ENCODE results near the gene TSHZ2.

The TSHZ2 gene

DNA sequence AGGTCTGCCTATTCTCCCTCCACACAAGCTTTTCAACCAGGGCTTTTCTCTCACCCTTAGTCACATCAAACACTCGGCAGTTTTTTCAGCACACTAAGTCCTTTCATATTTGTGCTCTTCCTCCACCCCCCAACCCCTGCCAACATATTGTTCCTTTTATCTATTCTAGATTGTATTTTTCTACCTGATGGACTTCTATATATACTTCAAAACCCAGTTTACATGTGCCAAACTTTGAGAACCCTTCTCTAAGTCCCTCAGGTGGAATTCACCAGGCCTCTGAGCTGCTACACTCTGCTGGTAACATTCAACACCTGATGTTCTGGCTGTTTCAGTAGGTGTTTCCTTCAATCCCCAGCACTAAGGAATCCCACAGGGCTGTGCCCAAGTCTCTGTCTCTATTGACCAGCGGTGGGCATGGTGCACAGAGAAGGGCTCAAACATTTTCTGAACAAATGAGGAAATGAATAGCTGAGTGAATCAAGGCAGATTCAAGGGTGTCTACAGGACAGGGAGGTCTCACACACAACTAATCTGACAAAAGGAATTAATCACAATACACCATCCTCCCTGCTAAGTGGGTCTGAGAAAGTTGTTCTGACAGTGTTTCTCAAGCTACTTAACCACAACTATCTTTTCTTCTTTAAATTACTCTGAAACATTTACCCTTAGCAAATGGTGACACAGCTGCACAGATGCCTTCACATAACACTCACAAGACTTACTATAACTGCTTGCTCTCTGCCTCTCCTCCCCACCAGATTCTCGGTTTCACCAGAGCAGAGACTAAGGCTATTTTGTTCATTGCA is 166.5 kb downstream of the TSHZ2 start:
- Mint-ChIP-seq H3K27me3 (peaks cover 8% of the 10 kb centered on the region), H3K4me3 (no peak overlapping the region), H3K27ac (no peak overlapping the region), H3K36me3 (ENCODE audit: low read depth) (no peaks in the 10 kb centered on the region), H3K9me3 (peaks cover 4% of the 10 kb centered on the region), H3K4me1 (ENCODE audit: low read depth) (peaks cover 3% of the 10 kb centered on the region)

GRCh38 chr20:53141201-53142050 is 169.3 kb downstream of the TSHZ2 start:
- Mint-ChIP-seq H3K4me1 (ENCODE audit: low read depth) (peaks cover 15% of the 10 kb centered on the region), H3K4me3 (no peak overlapping the region), H3K27ac (peak overlapping the region; percentile 45), H3K9me3 (peaks cover 4% of the 10 kb centered on the region), H3K27me3 (peaks cover 4% of the 10 kb centered on the region), H3K36me3 (ENCODE audit: low read depth) (no peaks in the 10 kb centered on the region)

GRCh38 chr20:53142225-53143127 is 170.3 kb downstream of the TSHZ2 start:
- peak overlapping the region; percentile 45 for H3K27ac Mint-ChIP-seq
- peaks cover 4% of the 10 kb centered on the region for H3K9me3 Mint-ChIP-seq
- no peak overlapping the region for H3K4me3 Mint-ChIP-seq
- H3K36me3 Mint-ChIP-seq (ENCODE audit: low read depth), result no peaks in the 10 kb centered on the region
- peaks cover 24% of the 10 kb centered on the region for H3K4me1 Mint-ChIP-seq (ENCODE audit: low read depth)
- peaks cover 4% of the 10 kb centered on the region for H3K27me3 Mint-ChIP-seq

DNA sequence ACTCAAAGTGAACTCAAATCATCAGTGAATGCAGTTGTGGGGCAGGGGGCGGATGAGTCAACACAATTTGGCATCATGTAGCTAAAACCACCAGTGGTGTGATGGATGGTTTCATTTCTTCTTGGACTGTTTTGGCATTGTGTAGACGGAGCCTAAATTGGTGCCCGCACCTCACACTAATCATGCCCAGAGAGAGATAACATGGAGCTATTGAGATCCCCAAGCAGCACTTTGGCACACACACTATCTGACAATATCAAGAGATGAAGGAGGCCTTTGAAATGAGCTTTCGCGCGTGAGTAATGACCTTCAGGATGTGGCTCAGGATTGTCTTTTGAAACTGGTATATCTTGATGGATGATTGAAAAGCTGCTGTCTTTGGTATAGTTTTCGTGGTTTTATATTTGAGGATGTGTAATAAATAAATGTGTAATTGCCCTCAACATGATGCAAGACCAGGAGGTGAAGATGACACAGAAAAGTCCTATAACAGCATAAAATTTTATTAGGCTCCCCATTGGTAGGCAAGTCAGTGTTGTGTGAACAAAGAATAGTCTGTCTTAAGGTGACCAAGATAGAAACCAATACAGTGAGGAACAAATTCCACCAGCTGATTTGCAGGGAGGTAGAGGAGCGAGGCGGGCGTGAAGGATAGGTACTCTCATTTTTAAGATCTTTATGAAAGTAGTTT is 174.2 kb downstream of the TSHZ2 start:
- H3K36me3 Mint-ChIP-seq (ENCODE audit: low read depth), result no peaks in the 10 kb centered on the region
- peak overlapping the region; percentile 93 for H3K27ac Mint-ChIP-seq
- H3K27me3 Mint-ChIP-seq, result peaks cover 13% of the 10 kb centered on the region
- H3K4me3 Mint-ChIP-seq, result peak overlapping the region; percentile 58
- peaks cover 4% of the 10 kb centered on the region for H3K9me3 Mint-ChIP-seq
- peaks cover 42% of the 10 kb centered on the region for H3K4me1 Mint-ChIP-seq (ENCODE audit: low read depth)

GRCh38 chr20:53148771-53149147 is 176.6 kb downstream of the TSHZ2 start:
- no peak overlapping the region for H3K27ac Mint-ChIP-seq
- H3K4me3 Mint-ChIP-seq, result no peak overlapping the region
- H3K4me1 Mint-ChIP-seq (ENCODE audit: low read depth), result peaks cover 39% of the 10 kb centered on the region
- no peaks in the 10 kb centered on the region for H3K36me3 Mint-ChIP-seq (ENCODE audit: low read depth)
- no peaks in the 10 kb centered on the region for H3K9me3 Mint-ChIP-seq
- H3K27me3 Mint-ChIP-seq, result peaks cover 13% of the 10 kb centered on the region

DNA sequence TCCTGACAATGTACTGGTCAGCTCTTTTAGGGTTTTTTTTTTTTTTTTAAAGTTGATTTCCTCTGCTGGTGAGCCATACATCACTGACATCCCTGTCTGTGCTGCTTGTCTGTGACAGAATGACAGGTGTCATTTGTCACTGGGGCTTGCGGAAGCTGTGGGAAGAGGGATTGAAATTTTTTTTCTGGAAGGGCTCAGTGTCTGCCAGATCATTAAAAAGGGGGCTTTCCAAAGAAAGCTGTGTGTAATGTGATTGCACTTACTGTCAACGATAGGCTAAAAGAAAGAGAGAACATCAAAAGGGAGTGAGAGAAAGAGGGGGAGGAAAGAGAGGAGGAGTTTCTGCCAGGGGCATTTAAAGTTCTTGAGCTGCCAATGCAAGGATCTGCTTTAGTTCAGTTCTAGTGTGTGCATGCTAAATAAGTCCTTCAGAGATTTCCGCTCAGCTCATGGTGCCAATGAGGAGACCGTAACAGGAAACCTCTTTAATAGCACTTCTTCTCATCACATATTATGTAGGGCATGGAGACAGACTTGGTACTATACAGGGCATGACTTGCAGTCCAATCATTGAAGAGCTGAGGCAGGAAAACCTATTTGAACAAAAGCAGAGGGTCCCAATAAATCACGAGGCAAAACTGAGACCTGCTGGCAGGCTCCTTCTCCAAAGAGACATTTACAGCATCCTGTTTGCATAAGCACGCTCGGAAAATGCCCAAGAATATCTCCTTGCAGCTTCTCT is 177.2 kb downstream of the TSHZ2 start:
- Mint-ChIP-seq H3K4me3 (no peak overlapping the region), H3K36me3 (ENCODE audit: low read depth) (no peaks in the 10 kb centered on the region), H3K9me3 (no peaks in the 10 kb centered on the region), H3K27me3 (peaks cover 13% of the 10 kb centered on the region), H3K27ac (no peak overlapping the region), H3K4me1 (ENCODE audit: low read depth) (peaks cover 40% of the 10 kb centered on the region)

- H3K36me3 Mint-ChIP-seq (ENCODE audit: low read depth), result no peaks in the 10 kb centered on the region
- peaks cover 45% of the 10 kb centered on the region for H3K4me1 Mint-ChIP-seq (ENCODE audit: low read depth)
- no peak overlapping the region for H3K4me3 Mint-ChIP-seq
- peaks cover 13% of the 10 kb centered on the region for H3K27me3 Mint-ChIP-seq
- no peak overlapping the region for H3K27ac Mint-ChIP-seq
- no peaks in the 10 kb centered on the region for H3K9me3 Mint-ChIP-seq
Measured at GRCh38 chr20:53149890-53150205, 177.7 kb downstream of the TSHZ2 start.

GRCh38 chr20:53150532-53150931 is 178.4 kb downstream of the TSHZ2 start:
- H3K4me1 Mint-ChIP-seq (ENCODE audit: low read depth), result peaks cover 48% of the 10 kb centered on the region
- H3K4me3 Mint-ChIP-seq, result no peak overlapping the region
- no peaks in the 10 kb centered on the region for H3K9me3 Mint-ChIP-seq
- peaks cover 15% of the 10 kb centered on the region for H3K27me3 Mint-ChIP-seq
- no peaks in the 10 kb centered on the region for H3K36me3 Mint-ChIP-seq (ENCODE audit: low read depth)
- no peak overlapping the region for H3K27ac Mint-ChIP-seq

DNA sequence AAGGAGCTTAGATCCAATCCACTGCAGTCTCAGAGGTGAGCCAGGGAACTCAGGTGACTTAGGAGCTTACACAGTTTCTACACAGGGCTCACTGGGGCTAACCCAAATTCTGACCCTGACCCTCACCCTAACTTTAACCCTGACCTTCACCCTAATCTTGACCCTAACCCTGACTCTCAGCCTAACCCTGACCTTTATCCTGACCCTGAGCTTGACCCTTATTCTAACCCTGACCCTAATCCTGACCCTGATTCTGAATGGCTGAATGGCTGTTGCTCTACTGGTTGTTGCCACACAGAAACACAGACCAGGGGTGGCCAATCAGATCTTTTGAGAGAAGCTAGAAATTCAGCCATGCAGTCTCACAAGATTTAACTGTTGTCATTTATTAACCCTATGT is 180.1 kb downstream of the TSHZ2 start:
- H3K27me3 Mint-ChIP-seq, result peaks cover 15% of the 10 kb centered on the region
- H3K4me3 Mint-ChIP-seq, result no peak overlapping the region
- peaks cover 31% of the 10 kb centered on the region for H3K4me1 Mint-ChIP-seq (ENCODE audit: low read depth)
- no peaks in the 10 kb centered on the region for H3K9me3 Mint-ChIP-seq
- no peak overlapping the region for H3K27ac Mint-ChIP-seq
- no peaks in the 10 kb centered on the region for H3K36me3 Mint-ChIP-seq (ENCODE audit: low read depth)

GRCh38 chr20:53154540-53154939 is 182.4 kb downstream of the TSHZ2 start:
- Mint-ChIP-seq H3K9me3 (peaks cover 4% of the 10 kb centered on the region), H3K4me1 (ENCODE audit: low read depth) (peaks cover 22% of the 10 kb centered on the region), H3K4me3 (no peak overlapping the region), H3K36me3 (ENCODE audit: low read depth) (no peaks in the 10 kb centered on the region), H3K27me3 (peaks cover 12% of the 10 kb centered on the region), H3K27ac (no peak overlapping the region)

DNA sequence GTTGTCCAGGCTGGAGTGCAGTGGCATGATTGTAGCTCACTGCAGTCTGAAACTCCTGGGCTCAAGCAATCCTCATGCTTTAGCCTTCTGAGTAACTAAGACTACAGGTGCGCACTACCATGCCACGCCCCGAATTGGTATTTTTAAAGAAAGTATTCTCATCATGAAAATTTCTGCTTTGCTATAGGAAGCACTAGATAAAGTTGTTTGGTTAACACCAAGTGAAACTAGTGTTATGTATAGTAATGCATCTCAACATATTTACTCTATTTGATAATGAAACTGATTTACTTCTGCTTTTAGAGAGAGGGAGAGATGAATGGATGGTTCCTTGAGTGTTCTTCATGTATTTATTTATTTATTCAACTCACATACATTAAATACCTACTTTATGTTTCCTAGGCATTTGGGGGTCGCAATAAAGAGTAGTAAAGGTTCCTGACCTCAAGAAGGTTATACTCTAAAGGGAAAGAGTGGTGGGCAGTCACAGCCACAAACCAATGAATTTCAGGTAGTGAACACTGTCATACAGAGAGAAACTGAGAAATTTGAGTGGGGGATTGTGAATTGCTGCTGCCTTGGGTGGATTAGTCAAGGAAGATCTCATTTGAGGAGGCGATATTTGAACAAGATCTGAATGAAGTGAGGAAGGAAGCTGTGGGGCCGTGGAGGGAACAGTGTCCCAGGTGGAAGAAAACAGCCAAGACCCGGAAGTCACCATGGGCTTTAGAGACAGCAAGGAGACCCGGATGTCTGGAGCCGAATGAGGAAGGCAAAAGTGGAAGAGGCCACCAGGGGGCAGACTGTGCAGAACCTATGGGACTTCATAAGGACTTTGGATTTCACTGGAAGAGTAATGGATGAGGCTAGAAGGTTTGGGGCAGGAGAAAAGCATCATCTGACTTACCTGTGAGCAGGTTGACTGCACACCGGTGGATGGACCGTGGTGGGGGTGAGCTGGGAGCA is 185.6 kb downstream of the TSHZ2 start:
- Mint-ChIP-seq H3K4me3 (no peak overlapping the region), H3K27me3 (peaks cover 10% of the 10 kb centered on the region), H3K36me3 (ENCODE audit: low read depth) (no peaks in the 10 kb centered on the region), H3K27ac (peak overlapping the region; percentile 14), H3K9me3 (peaks cover 4% of the 10 kb centered on the region), H3K4me1 (ENCODE audit: low read depth) (peaks cover 27% of the 10 kb centered on the region)

DNA sequence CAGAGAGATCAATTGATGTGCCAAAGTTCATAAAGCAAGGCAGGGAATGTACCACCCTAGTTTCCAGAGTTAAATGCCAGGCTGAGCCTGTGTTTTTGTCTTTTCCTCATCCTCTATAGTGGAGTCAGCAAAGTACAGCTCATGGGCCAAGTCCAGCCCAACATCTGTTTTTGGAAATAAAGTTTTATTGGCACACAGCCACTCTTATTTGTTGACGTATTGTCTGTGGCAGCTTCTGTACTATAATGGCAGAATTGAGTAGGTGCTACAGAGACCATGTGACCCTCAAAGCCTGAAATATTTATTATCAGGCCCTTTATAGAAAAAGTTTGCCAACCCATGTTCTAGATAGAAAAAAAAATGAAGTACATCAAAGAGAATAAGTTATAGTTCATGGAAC is 187.0 kb downstream of the TSHZ2 start:
- Mint-ChIP-seq H3K4me1 (ENCODE audit: low read depth) (peaks cover 27% of the 10 kb centered on the region), H3K4me3 (no peak overlapping the region), H3K27me3 (peaks cover 10% of the 10 kb centered on the region), H3K36me3 (ENCODE audit: low read depth) (no peaks in the 10 kb centered on the region), H3K9me3 (peaks cover 4% of the 10 kb centered on the region), H3K27ac (no peak overlapping the region)

GRCh38 chr20:53161073-53161472 is 188.9 kb downstream of the TSHZ2 start:
- peaks cover 4% of the 10 kb centered on the region for H3K9me3 Mint-ChIP-seq
- H3K4me1 Mint-ChIP-seq (ENCODE audit: low read depth), result peaks cover 14% of the 10 kb centered on the region

More at GRCh38 chr20:53161073-53161472, 188.9 kb downstream of the TSHZ2 start:
- Mint-ChIP-seq H3K36me3 (ENCODE audit: low read depth) (no peaks in the 10 kb centered on the region), H3K27ac (no peak overlapping the region), H3K27me3 (peaks cover 8% of the 10 kb centered on the region), H3K4me3 (no peak overlapping the region)
